H1 (cell line): ENCODE measurements around the gene KATNAL1.
A peak's percentile ranks its signal among the peaks of the same experiment; 100 is the strongest.

Experiments
- ATF3 ChIP-seq: IDR thresholded peaks from 2 replicates; pipeline ENCODE4 v1.6.1; 2011; ENCODE audit warnings: low read depth, mild to moderate bottlenecking, low read length; ENCODE audit not compliant: insufficient read depth
- BRCA1 ChIP-seq: IDR thresholded peaks from 2 replicates; pipeline ENCODE4 v1.6.1; 2012; ENCODE audit warnings: low read depth, low read length, improper control_type of control experiment
- CTCF ChIP-seq, 3 experiments: IDR thresholded peaks; 1 replicate in 2 of 3; 2 replicates in 1 of 3; pipeline versions ENCODE4 v1.5.1 to v1.6.1; 2011; ENCODE audit warnings: low read length in 3 of 3, mild to moderate bottlenecking in 3 of 3, inconsistent platforms in 2 of 3, low read depth in 1 of 3, moderate library complexity in 1 of 3; ENCODE audit not compliant: insufficient read depth in 1 of 3; ENCODE audit errors: control extremely low read depth in 1 of 3
- EZH2 ChIP-seq: fragments of 200-600 bp; sonication (generic); IDR thresholded peaks from 2 replicates; pipeline ENCODE4 v1.7.1; 2012; ENCODE audit warnings: low read depth, mild to moderate bottlenecking, moderate library complexity, low read length, inconsistent platforms; ENCODE audit not compliant: severe bottlenecking
- FOSL1 ChIP-seq: IDR thresholded peaks from 2 replicates; pipeline ENCODE4 v1.6.1; 2011; ENCODE audit warnings: mild to moderate bottlenecking, low read depth, low read length, moderate library complexity; ENCODE audit not compliant: insufficient read depth
- JUND ChIP-seq: IDR thresholded peaks from 2 replicates; pipeline ENCODE4 v1.6.1; 2011; ENCODE audit warnings: mild to moderate bottlenecking, improper control_type of control experiment, low read length
- KDM1A ChIP-seq: fragments of 200-600, 300-600 bp; sonication (generic); IDR thresholded peaks from 2 replicates; pipeline ENCODE4 v1.7.1; 2016; ENCODE audit warnings: mild to moderate bottlenecking, low read length, borderline replicate concordance
- POLR2A ChIP-seq, 2 experiments: IDR thresholded peaks; 1 replicate in 1 of 2; 2 replicates in 1 of 2; pipeline ENCODE4 v1.6.1; 2011; ENCODE audit warnings: low read depth in 2 of 2, low read length in 2 of 2, mild to moderate bottlenecking in 2 of 2; ENCODE audit errors: control extremely low read depth in 1 of 2
- POU5F1 ChIP-seq: IDR thresholded peaks from 2 replicates; pipeline ENCODE4 v1.6.1; 2011; ENCODE audit warnings: low read depth, mild to moderate bottlenecking, low read length, moderate library complexity
- RAD21 ChIP-seq, 2 experiments: IDR thresholded peaks in 1 of 2; conservative IDR thresholded peaks in 1 of 2; 2 replicates each; pipeline ENCODE4 v1.6.1; 2011; ENCODE audit warnings: low read depth in 2 of 2, low read length in 2 of 2, improper control_type of control experiment in 1 of 2, inconsistent platforms in 1 of 2, mild to moderate bottlenecking in 1 of 2, moderate library complexity in 1 of 2
- RFX5 ChIP-seq: IDR thresholded peaks from 2 replicates; pipeline ENCODE4 v1.6.1; 2011; ENCODE audit warnings: low read depth, low read length, improper control_type of control experiment, borderline replicate concordance
- SIN3A ChIP-seq, 2 experiments: IDR thresholded peaks in 1 of 2; conservative IDR thresholded peaks in 1 of 2; 2 replicates each; pipeline ENCODE4 v1.6.1; 2011 to 2012; ENCODE audit warnings: low read length in 2 of 2, improper control_type of control experiment in 1 of 2, low read depth in 1 of 2, mild to moderate bottlenecking in 1 of 2
- ZNF274 ChIP-seq: IDR thresholded peaks from 2 replicates; pipeline ENCODE4 v1.7.0; 2012; ENCODE audit warnings: low read length, borderline replicate concordance; ENCODE audit errors: extremely low read depth

- no peak for TF ChIP-seq CTCF (IDR thresholded peaks at IDR 0.05; ENCODE audit: control extremely low read depth in 1 of 3, insufficient read depth in 1 of 3, low read depth in 1 of 3, low read length in 3 of 3)
- no peak for TF ChIP-seq RFX5
- TF ChIP-seq RAD21 (IDR thresholded peaks at IDR 0.05 in 1 of 2, conservative IDR thresholded peaks at IDR 0.05 in 1 of 2; ENCODE audit: low read depth in 2 of 2, low read length in 2 of 2), result no peak
- no peak for TF ChIP-seq ZNF274
- no peak; a peak in 1 of 3 replicates for TF ChIP-seq POLR2A (IDR thresholded peaks at IDR 0.05; ENCODE audit: control extremely low read depth in 1 of 2, low read depth in 2 of 2, low read length in 2 of 2)
- TF ChIP-seq EZH2, result no peak
- TF ChIP-seq FOSL1, result no peak
- no peak for TF ChIP-seq ATF3
- no peak for TF ChIP-seq KDM1A
- no peak for TF ChIP-seq JUND
- TF ChIP-seq SIN3A (conservative IDR thresholded peaks at IDR 0.05 in 1 of 2, IDR thresholded peaks at IDR 0.05 in 1 of 2; ENCODE audit: low read depth in 1 of 2, low read length in 2 of 2), result 0 out of 4 replicates have a peak, but pooled peaks of 1 of the 2 experiments have one; percentile 58
- no peak for TF ChIP-seq POU5F1
- TF ChIP-seq BRCA1, result no peak
Observed at GRCh38 chr13:30306762-30307193, 573 bp downstream of the KATNAL1 start.
